A549 (cell line): ENCODE data around the gene WEE2.

ENCODE experiments used
- BHLHE40 ChIP-seq: IDR thresholded peaks from 2 replicates; pipeline ENCODE4 v1.6.1; 2012; ENCODE audit warnings: low read depth, low read length, inconsistent platforms
- CEBPB ChIP-seq, 2 experiments: fragments of >200 bp in 1 of 2; sonication (Bioruptor Twin) in 1 of 2; formaldehyde crosslinking in 1 of 2; IDR thresholded peaks; 2 replicates each; pipeline ENCODE4 v1.6.1; 2012 to 2016
- CHD2 ChIP-seq: fragments of 150-350 bp; IDR thresholded peaks from 2 replicates; pipeline ENCODE4 v1.6.1; 2014; ENCODE audit warnings: low read length; ENCODE audit not compliant: partially characterized antibody
- MAFK ChIP-seq: fragments of 450-650 bp; IDR thresholded peaks from 2 replicates; pipeline ENCODE4 v1.6.1; 2014; ENCODE audit not compliant: partially characterized antibody
- PBX3 ChIP-seq: IDR thresholded peaks from 2 replicates; pipeline ENCODE4 v1.6.1; 2012
- PHF8 ChIP-seq: fragments of 200-600 bp; sonication (generic); IDR thresholded peaks from 2 replicates; pipeline ENCODE4 v1.6.1; 2016; ENCODE audit warnings: low read depth, mild to moderate bottlenecking, antibody characterized with exemption, moderate library complexity, borderline replicate concordance
- POLR2A ChIP-seq: IDR thresholded peaks from 2 replicates; pipeline ENCODE4 v1.6.1; 2012; ENCODE audit warnings: mild to moderate bottlenecking, low read length
- POLR2AphosphoS2 ChIP-seq: conservative IDR thresholded peaks from 2 replicates; pipeline ENCODE4 v1.6.1; 2012; ENCODE audit warnings: low read length, improper control_type of control experiment, inconsistent platforms
- REST ChIP-seq: fragments of 200-600 bp; sonication (generic); IDR thresholded peaks from 2 replicates; pipeline ENCODE4 v1.6.1; 2016; ENCODE audit warnings: antibody characterized with exemption, mild to moderate bottlenecking, moderate library complexity
- SMC3 ChIP-seq: fragments of >200 bp; sonication (Bioruptor Twin); formaldehyde crosslinking; IDR thresholded peaks from 3 replicates; pipeline ENCODE4 v1.6.1; 2018; ENCODE audit warnings: inconsistent platforms
- TP53 ChIP-seq: fragments of 250-450 bp; sonication (Bioruptor Pico); IDR thresholded peaks from 2 replicates; pipeline ENCODE4 v1.5.0; 2021; ENCODE audit warnings: mild to moderate bottlenecking, moderate library complexity
- TF ChIP-seq, protein P1 (sequence below): fragments of >200 bp; sonication (Bioruptor Twin); formaldehyde crosslinking; IDR thresholded peaks from 3 replicates; pipeline ENCODE4 v1.5.1; 2016

- TF ChIP-seq SMC3, result no peak
- TF ChIP-seq PHF8, result no peak
- no peak for TF ChIP-seq PBX3
- TF ChIP-seq, protein P1, sequence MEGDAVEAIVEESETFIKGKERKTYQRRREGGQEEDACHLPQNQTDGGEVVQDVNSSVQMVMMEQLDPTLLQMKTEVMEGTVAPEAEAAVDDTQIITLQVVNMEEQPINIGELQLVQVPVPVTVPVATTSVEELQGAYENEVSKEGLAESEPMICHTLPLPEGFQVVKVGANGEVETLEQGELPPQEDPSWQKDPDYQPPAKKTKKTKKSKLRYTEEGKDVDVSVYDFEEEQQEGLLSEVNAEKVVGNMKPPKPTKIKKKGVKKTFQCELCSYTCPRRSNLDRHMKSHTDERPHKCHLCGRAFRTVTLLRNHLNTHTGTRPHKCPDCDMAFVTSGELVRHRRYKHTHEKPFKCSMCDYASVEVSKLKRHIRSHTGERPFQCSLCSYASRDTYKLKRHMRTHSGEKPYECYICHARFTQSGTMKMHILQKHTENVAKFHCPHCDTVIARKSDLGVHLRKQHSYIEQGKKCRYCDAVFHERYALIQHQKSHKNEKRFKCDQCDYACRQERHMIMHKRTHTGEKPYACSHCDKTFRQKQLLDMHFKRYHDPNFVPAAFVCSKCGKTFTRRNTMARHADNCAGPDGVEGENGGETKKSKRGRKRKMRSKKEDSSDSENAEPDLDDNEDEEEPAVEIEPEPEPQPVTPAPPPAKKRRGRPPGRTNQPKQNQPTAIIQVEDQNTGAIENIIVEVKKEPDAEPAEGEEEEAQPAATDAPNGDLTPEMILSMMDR, result no peak; the same call in 2 of the 3 replicates
- no peak for TF ChIP-seq POLR2AphosphoS2
- TF ChIP-seq MAFK, result no peak
- no peak for TF ChIP-seq TP53
- no peak for TF ChIP-seq BHLHE40
- TF ChIP-seq REST, result no peak
- no peak for TF ChIP-seq CHD2
- no peak for TF ChIP-seq POLR2A
- no peak for TF ChIP-seq CEBPB (IDR thresholded peaks at IDR 0.05)
Observed at GRCh38 chr7:141752634-141753033, 44.5 kb downstream of the WEE2 start.
